ENCODE data around the gene ANTKMT.

DNA sequence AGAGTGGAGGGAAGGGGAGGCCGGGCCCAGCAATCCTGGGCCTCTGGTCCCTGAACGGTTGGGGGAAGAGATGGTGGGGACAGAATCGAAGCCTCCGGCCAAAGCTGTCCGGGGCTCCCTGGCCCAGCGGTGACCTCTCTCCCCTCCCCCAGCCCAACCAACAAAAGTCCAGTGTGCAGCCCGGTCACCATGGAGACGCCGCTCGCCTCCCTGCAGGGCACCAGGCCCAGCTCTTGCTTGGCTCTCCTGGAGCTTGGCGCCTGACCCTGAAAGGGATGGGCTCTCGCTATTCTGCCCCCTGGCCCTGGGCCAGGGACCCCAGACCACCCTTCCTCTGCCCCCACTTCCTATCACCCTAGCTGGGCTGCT is 4.8 kb upstream of the ANTKMT start:
- TF ChIP-seq, protein P1, sequence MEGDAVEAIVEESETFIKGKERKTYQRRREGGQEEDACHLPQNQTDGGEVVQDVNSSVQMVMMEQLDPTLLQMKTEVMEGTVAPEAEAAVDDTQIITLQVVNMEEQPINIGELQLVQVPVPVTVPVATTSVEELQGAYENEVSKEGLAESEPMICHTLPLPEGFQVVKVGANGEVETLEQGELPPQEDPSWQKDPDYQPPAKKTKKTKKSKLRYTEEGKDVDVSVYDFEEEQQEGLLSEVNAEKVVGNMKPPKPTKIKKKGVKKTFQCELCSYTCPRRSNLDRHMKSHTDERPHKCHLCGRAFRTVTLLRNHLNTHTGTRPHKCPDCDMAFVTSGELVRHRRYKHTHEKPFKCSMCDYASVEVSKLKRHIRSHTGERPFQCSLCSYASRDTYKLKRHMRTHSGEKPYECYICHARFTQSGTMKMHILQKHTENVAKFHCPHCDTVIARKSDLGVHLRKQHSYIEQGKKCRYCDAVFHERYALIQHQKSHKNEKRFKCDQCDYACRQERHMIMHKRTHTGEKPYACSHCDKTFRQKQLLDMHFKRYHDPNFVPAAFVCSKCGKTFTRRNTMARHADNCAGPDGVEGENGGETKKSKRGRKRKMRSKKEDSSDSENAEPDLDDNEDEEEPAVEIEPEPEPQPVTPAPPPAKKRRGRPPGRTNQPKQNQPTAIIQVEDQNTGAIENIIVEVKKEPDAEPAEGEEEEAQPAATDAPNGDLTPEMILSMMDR (IDR thresholded peaks at IDR 0.05) = no peak
- TF ChIP-seq POLR2A (IDR thresholded peaks at IDR 0.05) = no peak

Data from lower leg skin (tissue), 3 donors.